SU-DHL-6 (cell line): ENCODE measurements around the gene GRAMD1B.

Experiments used
- H2AFZ ChIP-seq: fragments of 200-600 bp; sonication (generic); 2 replicates; pipeline ENCODE4 v1.6.1; 2014; ENCODE audit warnings: low read depth, mild to moderate bottlenecking, moderate library complexity, mixed read lengths, antibody characterized with exemption, low read length; ENCODE audit not compliant: severe bottlenecking
- H3F3A ChIP-seq: fragments of 200-600 bp; shearing (Covaris generic); 2 replicates; pipeline ENCODE4 v1.6.0; 2016; ENCODE audit warnings: antibody characterized with exemption, mild to moderate bottlenecking; ENCODE audit not compliant: insufficient read depth
- H3K27ac ChIP-seq: fragments of 200-600 bp; sonication (generic); 2 replicates; pipeline ENCODE4 v1.5.1; 2016; ENCODE audit warnings: low read depth, mild to moderate bottlenecking, low read length, moderate library complexity, mixed read lengths
- H3K27me3 ChIP-seq: fragments of 200-600 bp; sonication (generic), shearing (Covaris generic); 2 replicates; pipeline ENCODE4 v1.6.0; 2014; ENCODE audit warnings: mild to moderate bottlenecking, low read length
- H3K36me3 ChIP-seq: fragments of 200-600 bp; sonication (generic); 2 replicates; pipeline ENCODE4 v1.6.1; 2014; ENCODE audit warnings: mild to moderate bottlenecking, low read length, mixed read lengths
- H3K4me2 ChIP-seq: fragments of 300-600, 200-600 bp; shearing (Covaris generic), sonication (generic); 2 replicates; pipeline ENCODE4 v1.6.0; 2014; ENCODE audit warnings: low read length, low read depth, mild to moderate bottlenecking; ENCODE audit not compliant: poor library complexity, severe bottlenecking
- H3K4me3 ChIP-seq: fragments of 200-600 bp; sonication (generic); 2 replicates; pipeline ENCODE4 v1.5.1; 2014; ENCODE audit warnings: antibody characterized with exemption, low read length, mild to moderate bottlenecking, mixed read lengths; ENCODE audit not compliant: insufficient read depth, poor library complexity, severe bottlenecking
- H3K79me2 ChIP-seq: fragments of 200-600 bp; sonication (generic); 2 replicates; pipeline ENCODE4 v1.6.1; 2014; ENCODE audit warnings: mild to moderate bottlenecking, low read length, moderate library complexity; ENCODE audit not compliant: insufficient read depth
- H3K9ac ChIP-seq: fragments of 200-600 bp; sonication (generic); 2 replicates; pipeline ENCODE4 v1.7.0; 2014; ENCODE audit warnings: mild to moderate bottlenecking, low read length
- H3K9me2 ChIP-seq: fragments of 200-600 bp; sonication (generic); replicated peaks from 2 replicates; pipeline ENCODE4 v1.6.1; 2014; ENCODE audit warnings: low read length; ENCODE audit not compliant: insufficient read depth
- H3K9me3 ChIP-seq: fragments of 200-600 bp; sonication (generic); 2 replicates; pipeline ENCODE4 v1.6.1; 2014; ENCODE audit warnings: low read length, mixed read lengths; ENCODE audit not compliant: insufficient read depth
- H4K20me1 ChIP-seq: fragments of 200-600 bp; sonication (generic); 2 replicates; pipeline ENCODE4 v1.6.1; 2014; ENCODE audit warnings: low read depth, mild to moderate bottlenecking, antibody characterized with exemption, low read length, moderate library complexity, mixed read lengths
- CTCF ChIP-seq: fragments of 200-600 bp; sonication (generic); IDR thresholded peaks from one replicate; pipeline ENCODE4 v1.5.1; 2017; ENCODE audit warnings: antibody characterized with exemption, mild to moderate bottlenecking, low read length, moderate library complexity; ENCODE audit not compliant: insufficient read depth, poor library complexity, severe bottlenecking
- EZH2phosphoT487 ChIP-seq: fragments of 200-600 bp; sonication (generic), shearing (Covaris generic); conservative IDR thresholded peaks from 2 replicates; pipeline ENCODE4 v1.6.1; 2018; ENCODE audit warnings: mild to moderate bottlenecking, antibody characterized with exemption, low read length, moderate library complexity, mixed read lengths

GRAMD1B gene

GRCh38 chr11:123527526-123527925, 97.5 kb downstream of the GRAMD1B start:
- Histone ChIP-seq H3K4me2 (no peak overlapping the region), H3F3A (no peaks in the 10 kb centered on the region), H3K9me2 (no peaks in the 10 kb centered on the region), H3K9ac (no peak overlapping the region), H3K9me3 (no peaks in the 10 kb centered on the region), H2AFZ (no peak overlapping the region), H3K27ac (no peak overlapping the region), H3K36me3 (no peaks in the 10 kb centered on the region), H3K79me2 (peaks cover 2% of the 10 kb centered on the region; the same call in 1 of the 2 replicates), H3K27me3 (no peaks in the 10 kb centered on the region), H4K20me1 (no peaks in the 10 kb centered on the region), H3K4me3 (no peak overlapping the region)
- no peak for TF ChIP-seq EZH2phosphoT487

GRCh38 chr11:123527947-123528346, 97.9 kb downstream of the GRAMD1B start:
- Histone ChIP-seq H3K9me3 (no peaks in the 10 kb centered on the region), H3K4me3 (no peak overlapping the region), H3K79me2 (peaks cover 2% of the 10 kb centered on the region; the same call in 1 of the 2 replicates), H3K36me3 (no peaks in the 10 kb centered on the region), H3K27ac (no peak overlapping the region), H3K27me3 (no peaks in the 10 kb centered on the region), H3K9ac (no peak overlapping the region), H4K20me1 (no peaks in the 10 kb centered on the region), H2AFZ (no peak overlapping the region), H3F3A (no peaks in the 10 kb centered on the region), H3K9me2 (no peaks in the 10 kb centered on the region), H3K4me2 (no peak overlapping the region)
- TF ChIP-seq CTCF = no peak
- no peak for TF ChIP-seq EZH2phosphoT487

GRCh38 chr11:123531325-123531724, 101.3 kb downstream of the GRAMD1B start:
- Histone ChIP-seq H2AFZ (no peak overlapping the region), H3K4me2 (no peak overlapping the region), H3K9me3 (no peaks in the 10 kb centered on the region), H4K20me1 (no peaks in the 10 kb centered on the region), H3K79me2 (peaks cover 2% of the 10 kb centered on the region; the same call in 1 of the 2 replicates), H3K4me3 (no peak overlapping the region), H3K36me3 (no peaks in the 10 kb centered on the region), H3K27me3 (no peaks in the 10 kb centered on the region), H3K9me2 (no peaks in the 10 kb centered on the region), H3K27ac (no peak overlapping the region), H3F3A (no peaks in the 10 kb centered on the region), H3K9ac (no peak overlapping the region)
- TF ChIP-seq EZH2phosphoT487 = no peak
- TF ChIP-seq CTCF = no peak

- Histone ChIP-seq H3F3A (no peaks in the 10 kb centered on the region), H3K27ac (no peak overlapping the region), H3K27me3 (no peaks in the 10 kb centered on the region), H4K20me1 (no peaks in the 10 kb centered on the region), H2AFZ (no peak overlapping the region), H3K79me2 (peaks cover 2% of the 10 kb centered on the region; the same call in 1 of the 2 replicates), H3K4me3 (no peak overlapping the region), H3K9me3 (no peaks in the 10 kb centered on the region), H3K9ac (no peak overlapping the region), H3K36me3 (no peaks in the 10 kb centered on the region), H3K4me2 (no peak overlapping the region), H3K9me2 (no peaks in the 10 kb centered on the region)
- TF ChIP-seq CTCF (no peak), EZH2phosphoT487 (no peak)
Measured at GRCh38 chr11:123532131-123532530, 102.1 kb downstream of the GRAMD1B start.
